ENCODE results near the gene RNF208.

The RNF208 gene

GRCh38 chr9:137172901-137173795, 48.9 kb downstream of the RNF208 start:
- no peak for DNase-seq

- no peak for DNase-seq
Measured at GRCh38 chr9:137171149-137171900, 50.7 kb downstream of the RNF208 start.

GRCh38 chr9:137170486-137171148, 51.4 kb downstream of the RNF208 start:
- no peak for DNase-seq
